Renal pelvis (tissue), 4 donors: ENCODE results near the gene IPO5. TPM values are rescaled to one million over a fixed set of nuclear protein-coding genes. Genes with fewer than 3 reads are reported as not detected.
"Not testable (repeated sequence)": the region's sequence is repeated elsewhere in the genome, so short reads cannot be mapped to it uniquely, and the experiment has no call there.

ENCODE experiments used
- DNase-seq: peaks from one replicate; pipeline ENCODE4 v3.0.0-alpha.2; 2013
- polyA plus RNA-seq, 3 donors: library from polyadenylated mRNA; unstranded; fragments of 120-200 nt; gene quantifications; one replicate each; pipeline ENCODE4 v1.2.1, GENCODE V29; 2013; ENCODE audit not compliant: insufficient read length in 3 of 3

IPO5 gene
- polyA plus RNA-seq, 3 donors: 166 to 182 (median 170) TPM

GRCh38 chr13:97999653-98000052 is 46.2 kb downstream of the IPO5 start:
- no peak for DNase-seq

GRCh38 chr13:98004107-98004506 is 50.6 kb downstream of the IPO5 start:
- no peak for DNase-seq

- not testable (repeated sequence) for DNase-seq
Observed at GRCh38 chr13:98004997-98005396, 51.5 kb downstream of the IPO5 start.

GRCh38 chr13:98007001-98007400 is 53.5 kb downstream of the IPO5 start:
- no peak for DNase-seq

GRCh38 chr13:98013241-98013640 is 59.8 kb downstream of the IPO5 start:
- no peak for DNase-seq

- no peak for DNase-seq
Observed at GRCh38 chr13:98014766-98015165, 61.3 kb downstream of the IPO5 start.

GRCh38 chr13:98018293-98018692 is 64.8 kb downstream of the IPO5 start:
- DNase-seq: no peak

- no peak for DNase-seq
Observed at GRCh38 chr13:98019186-98019585, 65.7 kb downstream of the IPO5 start.

GRCh38 chr13:98020271-98020670 is 66.8 kb downstream of the IPO5 start:
- DNase-seq: no peak

GRCh38 chr13:98022210-98022609 is 68.7 kb downstream of the IPO5 start:
- no peak for DNase-seq

GRCh38 chr13:98025480-98026025 is 72.1 kb downstream of the IPO5 start:
- DNase-seq: no peak

GRCh38 chr13:98026457-98026857 is 73.0 kb downstream of the IPO5 start:
- no peak for DNase-seq

GRCh38 chr13:98032168-98032567 is 78.7 kb downstream of the IPO5 start:
- DNase-seq: no peak

GRCh38 chr13:98033277-98034247 is 80.1 kb downstream of the IPO5 start:
- DNase-seq: peak; percentile 83

- DNase-seq: no peak
Observed at GRCh38 chr13:98035373-98035772, 81.9 kb downstream of the IPO5 start.

- not testable (repeated sequence) for DNase-seq
Observed at GRCh38 chr13:98036564-98037302, 83.3 kb downstream of the IPO5 start.

GRCh38 chr13:98039261-98039660 is 85.8 kb downstream of the IPO5 start:
- DNase-seq: no peak

- no peak for DNase-seq
Observed at GRCh38 chr13:98039964-98040363, 86.5 kb downstream of the IPO5 start.

GRCh38 chr13:98041081-98041820 is 87.8 kb downstream of the IPO5 start:
- DNase-seq: no peak

GRCh38 chr13:98044301-98044700 is 90.8 kb downstream of the IPO5 start:
- no peak for DNase-seq

- DNase-seq: not testable (repeated sequence)
Observed at GRCh38 chr13:98047785-98048184, 94.3 kb downstream of the IPO5 start.

- DNase-seq: no peak
Observed at GRCh38 chr13:98048265-98048664, 94.8 kb downstream of the IPO5 start.
